SK-N-SH (cell line): ENCODE data around the gene ASAP3.

Experiments
- CTCF ChIP-seq: fragments of 200-600 bp; sonication (generic); IDR thresholded peaks from 2 replicates; pipeline ENCODE4 v1.6.1; 2017; ENCODE audit warnings: antibody characterized with exemption, mild to moderate bottlenecking, moderate library complexity
- EP300 ChIP-seq, 2 experiments: IDR thresholded peaks; 2 replicates each; pipeline versions ENCODE4 v1.4.0 to v1.6.1; 2012; ENCODE audit warnings: borderline replicate concordance in 1 of 2, low read depth in 1 of 2, low read length in 1 of 2
- GABPA ChIP-seq: IDR thresholded peaks from 2 replicates; pipeline ENCODE4 v1.4.0; 2012; ENCODE audit warnings: low read depth, mild to moderate bottlenecking
- MAX ChIP-seq: IDR thresholded peaks from 2 replicates; pipeline ENCODE4 v1.4.0; 2012; ENCODE audit warnings: low read depth
- TAF1 ChIP-seq: IDR thresholded peaks from 2 replicates; pipeline ENCODE4 v1.6.1; 2012; ENCODE audit warnings: low read depth, mild to moderate bottlenecking, low read length, moderate library complexity, borderline replicate concordance

GRCh38 chr1:23396380-23396779, 87.6 kb downstream of the ASAP3 start:
- no peak for TF ChIP-seq GABPA
- no peak for TF ChIP-seq TAF1
- TF ChIP-seq CTCF = no peak
- no peak for TF ChIP-seq MAX
- TF ChIP-seq EP300 (IDR thresholded peaks at IDR 0.05; ENCODE audit: borderline replicate concordance in 1 of 2, low read depth in 1 of 2, low read length in 1 of 2) = no peak
